Measurements from ENCODE around the gene PTCH1. TPM values are rescaled to one million over a fixed set of nuclear protein-coding genes. Genes with fewer than 3 reads are reported as not detected.

Gene PTCH1
- total and polyA plus RNA-seq, 2 experiments from 2014 or later: 7.3 to 13.9 TPM

DNA sequence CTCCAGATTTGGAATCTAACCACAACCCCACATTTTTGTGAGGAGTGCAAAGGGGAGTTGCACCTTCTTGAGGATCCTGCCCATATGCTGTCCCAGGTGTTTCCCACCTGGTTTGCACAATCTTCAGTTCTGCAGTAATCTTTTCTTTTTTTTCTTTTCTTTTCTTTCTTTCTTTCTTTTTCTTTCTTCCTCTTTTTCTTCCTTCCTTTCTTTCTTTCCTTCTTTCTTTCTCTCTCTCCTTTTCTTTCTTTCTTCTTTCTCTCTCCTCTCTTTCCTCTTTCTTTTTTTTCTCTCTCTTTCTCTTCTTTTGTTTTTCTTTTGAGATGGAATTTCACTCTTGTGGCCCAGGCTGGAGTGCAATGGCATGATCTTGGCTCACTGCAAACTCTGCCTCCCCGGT lies 109.2 kb downstream of the PTCH1 start:
- Histone ChIP-seq H3K27me3 (no peaks in the 10 kb centered on the region), H3K36me3 (no peaks in the 10 kb centered on the region), H3K4me3 (no peak overlapping the region), H3K4me1 (ENCODE audit: low read depth) (peaks cover 4% of the 10 kb centered on the region), H3K9me3 (ENCODE audit: low read depth) (no peaks in the 10 kb centered on the region), H3K27ac (no peak overlapping the region)
- DNase-seq (ENCODE audit: low read depth in 1 of 2, low spot score in 1 of 2): no peak
- TF ChIP-seq, protein P1, sequence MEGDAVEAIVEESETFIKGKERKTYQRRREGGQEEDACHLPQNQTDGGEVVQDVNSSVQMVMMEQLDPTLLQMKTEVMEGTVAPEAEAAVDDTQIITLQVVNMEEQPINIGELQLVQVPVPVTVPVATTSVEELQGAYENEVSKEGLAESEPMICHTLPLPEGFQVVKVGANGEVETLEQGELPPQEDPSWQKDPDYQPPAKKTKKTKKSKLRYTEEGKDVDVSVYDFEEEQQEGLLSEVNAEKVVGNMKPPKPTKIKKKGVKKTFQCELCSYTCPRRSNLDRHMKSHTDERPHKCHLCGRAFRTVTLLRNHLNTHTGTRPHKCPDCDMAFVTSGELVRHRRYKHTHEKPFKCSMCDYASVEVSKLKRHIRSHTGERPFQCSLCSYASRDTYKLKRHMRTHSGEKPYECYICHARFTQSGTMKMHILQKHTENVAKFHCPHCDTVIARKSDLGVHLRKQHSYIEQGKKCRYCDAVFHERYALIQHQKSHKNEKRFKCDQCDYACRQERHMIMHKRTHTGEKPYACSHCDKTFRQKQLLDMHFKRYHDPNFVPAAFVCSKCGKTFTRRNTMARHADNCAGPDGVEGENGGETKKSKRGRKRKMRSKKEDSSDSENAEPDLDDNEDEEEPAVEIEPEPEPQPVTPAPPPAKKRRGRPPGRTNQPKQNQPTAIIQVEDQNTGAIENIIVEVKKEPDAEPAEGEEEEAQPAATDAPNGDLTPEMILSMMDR (IDR thresholded peaks at IDR 0.05; ENCODE audit: low read depth, low read length): no peak

DNA sequence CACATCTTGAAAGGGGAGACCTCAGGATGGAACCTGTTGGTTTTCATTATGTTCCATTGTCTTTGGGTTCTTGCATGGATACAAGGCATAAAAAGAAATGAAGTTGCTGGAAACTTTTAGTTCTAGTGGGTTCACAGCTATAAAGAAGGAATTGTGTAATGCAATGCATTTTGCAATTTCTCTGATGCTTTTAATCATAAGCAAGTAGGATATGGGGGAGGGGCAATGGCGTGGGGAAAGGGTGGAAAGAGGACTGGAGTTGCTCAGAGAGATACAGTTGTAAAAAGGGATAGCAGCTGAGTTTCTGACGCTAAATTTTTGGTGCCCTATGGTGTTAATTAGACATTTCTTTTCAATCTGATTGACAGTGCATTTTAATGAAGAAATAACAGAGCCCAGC lies 110.7 kb downstream of the PTCH1 start:
- no peaks in the 10 kb centered on the region for H3K36me3 ChIP-seq
- no peaks in the 10 kb centered on the region for H3K9me3 ChIP-seq (ENCODE audit: low read depth)
- H3K27me3 ChIP-seq: no peaks in the 10 kb centered on the region
- no peak overlapping the region for H3K27ac ChIP-seq
- DNase-seq (ENCODE audit: low read depth in 1 of 2, low spot score in 1 of 2): peak in 1 of 2 donors; percentile 88
- TF ChIP-seq, protein P1 (IDR thresholded peaks at IDR 0.05; ENCODE audit: low read depth, low read length): no peak
- H3K4me3 ChIP-seq: no peak overlapping the region
- peaks cover 4% of the 10 kb centered on the region for H3K4me1 ChIP-seq (ENCODE audit: low read depth)

DNA sequence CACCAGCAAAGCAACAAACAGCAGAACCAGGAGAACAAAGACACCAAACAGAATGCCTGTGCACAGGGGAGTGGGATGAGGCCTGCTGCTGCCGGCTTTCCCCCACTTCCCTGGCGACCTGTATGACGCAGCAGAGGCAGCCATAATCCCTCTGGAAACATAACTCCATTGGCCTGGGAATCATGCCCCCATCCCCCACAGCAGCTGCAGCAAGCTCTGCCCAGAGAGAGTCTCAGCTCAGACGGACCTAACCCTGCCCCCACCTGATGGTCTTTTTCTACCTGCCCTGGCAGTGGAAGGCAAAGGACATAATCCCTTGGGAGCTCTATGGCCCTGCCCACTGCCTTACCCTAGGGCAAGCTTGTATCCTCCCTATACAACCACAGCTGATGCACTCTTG lies 117.5 kb downstream of the PTCH1 start:
- Histone ChIP-seq H3K4me3 (no peak overlapping the region), H3K4me1 (ENCODE audit: low read depth) (no peaks in the 10 kb centered on the region), H3K9me3 (ENCODE audit: low read depth) (no peaks in the 10 kb centered on the region), H3K27me3 (no peaks in the 10 kb centered on the region), H3K27ac (no peak overlapping the region), H3K36me3 (no peaks in the 10 kb centered on the region)
- DNase-seq (ENCODE audit: low read depth in 1 of 2, low spot score in 1 of 2): no peak
- TF ChIP-seq, protein P1 (IDR thresholded peaks at IDR 0.05; ENCODE audit: low read depth, low read length): no peak

Other genes starting within 250 kb of the PTCH1 start
- gene FANCC, start 199.3 kb downstream of the PTCH1 start, total RNA-seq: 11.5 and 14.0 TPM in 2 replicates
- 11.9 and 17.1 TPM in 2 replicates for gene FANCC, start 199.3 kb downstream of the PTCH1 start, polyA plus RNA-seq